OCI-LY1 (cell line): ENCODE measurements around the gene TMEM178A.

Source experiments
- H2AFZ ChIP-seq: fragments of 200-600 bp; sonication (generic), shearing (Covaris generic); 2 replicates; pipeline ENCODE4 v1.6.0; 2014; ENCODE audit warnings: antibody characterized with exemption, mild to moderate bottlenecking, low read length
- H3F3A ChIP-seq: fragments of 200-600 bp; sonication (generic), shearing (Covaris generic); 2 replicates; pipeline ENCODE4 v1.6.0; 2014; ENCODE audit warnings: mild to moderate bottlenecking, antibody characterized with exemption, low read length, moderate library complexity; ENCODE audit not compliant: insufficient read depth
- H3K27ac ChIP-seq: fragments of 200-600 bp; sonication (generic); 2 replicates; pipeline ENCODE4 v1.5.1; 2014; ENCODE audit warnings: low read length, mixed run types, mild to moderate bottlenecking, low read depth; ENCODE audit not compliant: poor library complexity, severe bottlenecking
- H3K27me3 ChIP-seq: fragments of 200-600 bp; sonication (generic); 2 replicates; pipeline ENCODE4 v1.6.0; 2014; ENCODE audit warnings: antibody characterized with exemption, mild to moderate bottlenecking, low read length, moderate library complexity; ENCODE audit not compliant: insufficient read depth
- H3K36me3 ChIP-seq: fragments of 200-600 bp; sonication (generic); 2 replicates; pipeline ENCODE4 v1.6.1; 2014; ENCODE audit warnings: mild to moderate bottlenecking, antibody characterized with exemption, low read length, moderate library complexity, mixed read lengths; ENCODE audit not compliant: insufficient read depth
- H3K4me1 ChIP-seq: fragments of 200-600 bp; sonication (generic); 2 replicates; pipeline ENCODE4 v1.5.1; 2014; ENCODE audit warnings: mild to moderate bottlenecking, low read length, moderate library complexity; ENCODE audit not compliant: insufficient read depth, severe bottlenecking
- H3K4me2 ChIP-seq: fragments of 200-600 bp; sonication (generic), shearing (Covaris generic); 2 replicates; pipeline ENCODE4 v1.6.1; 2014; ENCODE audit warnings: low read length
- H3K4me3 ChIP-seq: fragments of 200-600 bp; sonication (generic); 2 replicates; pipeline ENCODE4 v1.5.1; 2014; ENCODE audit warnings: low read length, low read depth, mild to moderate bottlenecking, mixed read lengths; ENCODE audit not compliant: poor library complexity, severe bottlenecking
- H3K79me2 ChIP-seq: fragments of 200-600 bp; shearing (Covaris generic); 2 replicates; pipeline ENCODE4 v1.6.1; 2016; ENCODE audit warnings: mixed run types, low read length, mixed read lengths; ENCODE audit not compliant: insufficient read depth
- H3K9ac ChIP-seq: fragments of 200-600 bp; sonication (generic), shearing (Covaris generic); 2 replicates; pipeline ENCODE4 v1.6.1; 2014; ENCODE audit warnings: mild to moderate bottlenecking, low read length, mixed read lengths
- H3K9me2 ChIP-seq: fragments of 200-600 bp; sonication (generic), shearing (Covaris generic); 2 replicates; pipeline ENCODE4 v1.6.1; 2014; ENCODE audit warnings: low read depth, mild to moderate bottlenecking, low read length, mixed read lengths
- H3K9me3 ChIP-seq: fragments of 200-600 bp; shearing (Covaris generic); 2 replicates; pipeline ENCODE4 v1.6.1; 2014; ENCODE audit warnings: low read length, mixed read lengths
- H4K20me1 ChIP-seq: fragments of 200-600 bp; sonication (generic), shearing (Covaris generic); 2 replicates; pipeline ENCODE4 v1.6.0; 2016; ENCODE audit warnings: mild to moderate bottlenecking, low read length; ENCODE audit not compliant: insufficient read depth
- EZH2 ChIP-seq: fragments of 200-600 bp; sonication (generic), shearing (Covaris generic); IDR thresholded peaks from 2 replicates; pipeline ENCODE4 v1.8.0; 2017; ENCODE audit warnings: borderline replicate concordance, mixed run types, mild to moderate bottlenecking, antibody characterized with exemption, low read length, moderate library complexity, mixed read lengths
- TF ChIP-seq, protein P1 (sequence below): fragments of 200-600 bp; sonication (generic), shearing (Covaris generic); IDR thresholded peaks from 2 replicates; pipeline ENCODE4 v1.5.1; 2017; ENCODE audit warnings: mild to moderate bottlenecking, antibody characterized with exemption, low read length, moderate library complexity, mixed read lengths

The TMEM178A gene

GRCh38 chr2:39665811-39666490, at the start of gene TMEM178A:
Gene TMEM178A, plus strand, starts transcription at chr2:39665917. Its CDS starts 58 bp downstream, at chr2:39665975.
- Histone ChIP-seq H3F3A (no peaks in the 10 kb centered on the region), H3K27me3 (peaks cover 6% of the 10 kb centered on the region; the same call in 1 of the 2 replicates), H3K4me2 (peak within 1 kb of the TSS; percentile 26; the same call in 1 of the 2 replicates), H3K9me2 (no peaks in the 10 kb centered on the region), H3K36me3 (no peaks in the 10 kb centered on the region), H3K4me3 (peak within 1 kb of the TSS; percentile 25), H2AFZ (no peak within 1 kb of the TSS), H4K20me1 (no peaks in the 10 kb centered on the region), H3K4me1 (no peaks in the 10 kb centered on the region), H3K9me3 (no peaks in the 10 kb centered on the region), H3K79me2 (no peaks in the 10 kb centered on the region), H3K9ac (no peak within 1 kb of the TSS), H3K27ac (no peak within 1 kb of the TSS)
- TF ChIP-seq, protein P1, sequence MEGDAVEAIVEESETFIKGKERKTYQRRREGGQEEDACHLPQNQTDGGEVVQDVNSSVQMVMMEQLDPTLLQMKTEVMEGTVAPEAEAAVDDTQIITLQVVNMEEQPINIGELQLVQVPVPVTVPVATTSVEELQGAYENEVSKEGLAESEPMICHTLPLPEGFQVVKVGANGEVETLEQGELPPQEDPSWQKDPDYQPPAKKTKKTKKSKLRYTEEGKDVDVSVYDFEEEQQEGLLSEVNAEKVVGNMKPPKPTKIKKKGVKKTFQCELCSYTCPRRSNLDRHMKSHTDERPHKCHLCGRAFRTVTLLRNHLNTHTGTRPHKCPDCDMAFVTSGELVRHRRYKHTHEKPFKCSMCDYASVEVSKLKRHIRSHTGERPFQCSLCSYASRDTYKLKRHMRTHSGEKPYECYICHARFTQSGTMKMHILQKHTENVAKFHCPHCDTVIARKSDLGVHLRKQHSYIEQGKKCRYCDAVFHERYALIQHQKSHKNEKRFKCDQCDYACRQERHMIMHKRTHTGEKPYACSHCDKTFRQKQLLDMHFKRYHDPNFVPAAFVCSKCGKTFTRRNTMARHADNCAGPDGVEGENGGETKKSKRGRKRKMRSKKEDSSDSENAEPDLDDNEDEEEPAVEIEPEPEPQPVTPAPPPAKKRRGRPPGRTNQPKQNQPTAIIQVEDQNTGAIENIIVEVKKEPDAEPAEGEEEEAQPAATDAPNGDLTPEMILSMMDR: no peak
- no peak for TF ChIP-seq EZH2

GRCh38 chr2:39618236-39618635, 47.5 kb upstream of the TMEM178A start:
- H3K4me3 ChIP-seq: no peak overlapping the region
- H4K20me1 ChIP-seq: no peaks in the 10 kb centered on the region
- no peak overlapping the region for H3K9ac ChIP-seq
- H3K9me2 ChIP-seq: no peaks in the 10 kb centered on the region
- H3K4me2 ChIP-seq: no peak overlapping the region
- H3K36me3 ChIP-seq: no peaks in the 10 kb centered on the region
- TF ChIP-seq, protein P1: no peak
- TF ChIP-seq EZH2: no peak
- H3K9me3 ChIP-seq: no peaks in the 10 kb centered on the region
- H3K79me2 ChIP-seq: no peaks in the 10 kb centered on the region
- H2AFZ ChIP-seq: no peak overlapping the region
- H3K4me1 ChIP-seq: no peaks in the 10 kb centered on the region
- no peaks in the 10 kb centered on the region for H3F3A ChIP-seq
- H3K27me3 ChIP-seq: no peaks in the 10 kb centered on the region
- H3K27ac ChIP-seq: no peak overlapping the region

- H3K4me3 ChIP-seq: no peak overlapping the region
- no peak overlapping the region for H2AFZ ChIP-seq
- H3F3A ChIP-seq: no peaks in the 10 kb centered on the region
- no peak overlapping the region for H3K27ac ChIP-seq
- no peaks in the 10 kb centered on the region for H3K27me3 ChIP-seq
- H3K36me3 ChIP-seq: no peaks in the 10 kb centered on the region
- H3K4me1 ChIP-seq: no peaks in the 10 kb centered on the region
- H4K20me1 ChIP-seq: no peaks in the 10 kb centered on the region
- H3K9me2 ChIP-seq: no peaks in the 10 kb centered on the region
- H3K4me2 ChIP-seq: no peak overlapping the region
- no peak for TF ChIP-seq EZH2
- TF ChIP-seq, protein P1: no peak
- no peaks in the 10 kb centered on the region for H3K79me2 ChIP-seq
- no peaks in the 10 kb centered on the region for H3K9me3 ChIP-seq
- H3K9ac ChIP-seq: no peak overlapping the region
Measured at GRCh38 chr2:39618736-39619135, 47.0 kb upstream of the TMEM178A start.
